SKM-1 (cell line): Measurements from ENCODE around the gene CREBZF.
"Not testable (repeated sequence)": the region's sequence is repeated elsewhere in the genome, so short reads cannot be mapped to it uniquely, and the experiment has no call there.

ENCODE experiments used
- DNase-seq: peaks from one replicate; lab custom pipeline; 2025; ENCODE audit not compliant: unreplicated experiment; lab: John Stamatoyannopoulos, UW

Gene CREBZF

DNA sequence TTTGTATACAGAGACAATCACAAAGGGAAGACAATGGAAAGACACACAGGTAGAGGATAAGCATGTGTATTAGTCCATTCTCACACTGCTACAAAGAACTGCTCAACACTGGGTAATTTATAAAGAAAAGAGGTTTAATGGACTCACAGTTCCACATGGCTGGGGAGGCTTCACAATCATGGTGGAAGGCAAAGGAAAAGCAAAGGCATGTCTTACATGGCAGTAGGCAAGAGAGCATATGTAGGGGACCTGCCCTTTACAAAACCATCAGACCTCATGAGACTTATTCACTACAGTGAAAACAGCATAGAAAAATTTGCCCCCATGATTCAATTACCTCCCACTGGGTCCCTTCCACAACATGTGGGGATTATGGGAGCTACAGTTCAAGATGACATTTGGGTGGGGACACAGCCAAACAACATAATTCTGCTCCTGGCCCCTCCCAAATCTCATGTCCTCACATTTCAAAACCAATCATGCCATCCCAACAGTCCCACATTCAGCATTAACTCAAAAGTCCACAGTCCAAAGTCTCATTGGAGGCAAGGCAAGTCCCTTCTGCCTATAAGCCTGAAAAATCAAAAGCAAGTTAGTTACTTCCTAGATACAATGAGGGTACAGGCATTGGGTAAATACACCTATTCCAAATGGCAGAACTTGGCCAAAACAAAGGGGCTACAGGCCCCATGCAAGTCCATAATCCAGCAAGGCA lies 6.2 kb upstream of the CREBZF start:
- DNase-seq = not testable (repeated sequence)

DNA sequence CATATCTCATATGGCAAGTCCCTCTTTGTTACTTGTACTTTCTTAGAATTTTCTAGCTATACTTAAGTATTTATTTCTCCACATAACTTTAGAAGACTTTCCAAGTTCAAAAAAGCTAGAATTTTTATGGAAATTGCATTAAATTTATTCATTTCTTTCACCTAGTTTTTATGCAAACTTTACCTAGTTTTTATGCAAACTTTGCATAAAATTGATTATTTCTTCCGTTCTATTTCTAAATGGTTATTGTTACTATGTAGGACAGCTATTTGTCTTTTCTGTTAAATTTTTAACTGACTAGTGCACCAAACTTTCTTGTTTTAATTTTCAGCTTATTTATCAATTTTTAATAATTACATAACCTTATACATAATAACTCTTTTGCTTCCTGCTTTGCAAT lies 3.2 kb upstream of the CREBZF start:
- DNase-seq = no peak

DNA sequence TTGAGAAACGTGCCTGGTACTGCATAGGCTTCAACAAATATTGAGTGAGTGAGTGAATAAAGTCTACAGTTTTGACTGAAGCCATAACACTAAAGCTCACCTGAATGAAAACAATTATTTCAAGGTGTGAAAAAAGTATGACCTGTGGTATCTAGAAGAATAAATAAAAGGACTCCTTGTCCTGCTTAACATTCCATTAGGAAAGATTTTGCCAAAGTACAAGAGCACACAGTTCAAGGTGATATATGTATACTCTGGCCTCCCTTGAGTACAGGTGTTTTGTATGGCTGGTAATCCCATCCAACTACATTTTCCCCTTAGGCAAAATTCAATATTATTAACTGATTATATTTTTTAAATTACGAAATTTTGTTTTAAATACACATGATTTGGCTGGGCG lies 1.8 kb upstream of the CREBZF start:
- DNase-seq = no peak

DNA sequence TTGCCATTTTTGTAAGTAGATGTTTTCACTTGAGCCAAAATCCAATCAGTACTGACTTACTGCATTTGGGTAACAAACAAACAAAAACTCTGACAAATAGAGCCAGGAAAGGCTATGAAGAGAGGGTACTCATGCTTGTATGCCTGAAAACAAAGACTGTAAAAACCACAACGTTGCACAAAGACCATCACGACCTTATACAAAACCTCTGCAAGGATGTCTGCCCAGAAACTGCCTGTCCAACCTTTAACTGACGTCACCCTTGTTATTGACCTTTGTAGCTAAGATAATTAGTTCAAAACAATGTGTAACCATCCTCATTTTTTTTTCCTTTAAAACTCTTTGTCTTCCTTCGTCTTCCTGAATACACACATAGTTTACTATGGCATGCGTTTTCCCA lies 804 bp upstream of the CREBZF start:
- DNase-seq = no peak

DNA sequence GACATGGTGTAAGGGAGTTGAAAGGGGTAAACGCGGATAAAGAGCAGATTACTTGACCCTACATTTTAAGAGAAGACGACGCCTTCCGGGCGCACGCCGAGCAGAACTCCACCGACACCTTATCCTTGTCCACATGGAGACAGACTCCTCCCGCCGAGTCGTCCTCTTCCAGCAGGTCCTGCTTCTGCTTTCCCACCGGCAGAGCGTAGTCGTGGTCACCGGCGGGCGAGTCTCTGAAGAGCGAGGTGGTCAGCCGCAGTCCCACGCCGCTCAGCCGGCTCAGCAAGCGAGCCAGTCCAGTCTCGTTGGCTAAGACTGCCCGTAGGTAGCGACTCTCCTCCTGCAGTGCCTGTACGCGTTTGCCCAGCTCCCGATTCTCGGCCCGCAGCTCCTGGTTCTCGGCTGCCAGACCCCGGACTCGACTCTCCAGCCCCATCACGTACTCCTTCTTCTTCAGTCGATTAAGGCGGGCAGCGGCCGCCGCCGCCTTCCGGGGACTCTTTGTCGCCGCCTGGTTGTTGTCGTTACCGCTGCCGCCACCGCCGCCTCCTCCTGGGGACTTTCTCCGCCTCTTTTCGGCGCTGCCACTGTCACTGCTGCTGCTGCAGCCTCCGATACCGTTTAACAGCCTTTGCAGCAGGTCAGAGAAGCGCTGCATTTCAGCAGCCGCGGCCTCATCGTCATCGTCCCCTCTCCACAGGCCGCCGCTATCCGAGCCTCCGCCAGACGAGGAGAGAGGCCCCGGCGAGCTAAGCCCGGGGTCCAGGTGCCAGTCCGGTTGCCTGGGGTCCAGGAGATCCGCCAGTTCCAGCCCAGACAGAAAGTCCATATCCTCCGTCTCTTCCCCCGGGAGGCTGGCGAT lies 945 bp downstream of the CREBZF start:
- peak; percentile 37 for DNase-seq

DNA sequence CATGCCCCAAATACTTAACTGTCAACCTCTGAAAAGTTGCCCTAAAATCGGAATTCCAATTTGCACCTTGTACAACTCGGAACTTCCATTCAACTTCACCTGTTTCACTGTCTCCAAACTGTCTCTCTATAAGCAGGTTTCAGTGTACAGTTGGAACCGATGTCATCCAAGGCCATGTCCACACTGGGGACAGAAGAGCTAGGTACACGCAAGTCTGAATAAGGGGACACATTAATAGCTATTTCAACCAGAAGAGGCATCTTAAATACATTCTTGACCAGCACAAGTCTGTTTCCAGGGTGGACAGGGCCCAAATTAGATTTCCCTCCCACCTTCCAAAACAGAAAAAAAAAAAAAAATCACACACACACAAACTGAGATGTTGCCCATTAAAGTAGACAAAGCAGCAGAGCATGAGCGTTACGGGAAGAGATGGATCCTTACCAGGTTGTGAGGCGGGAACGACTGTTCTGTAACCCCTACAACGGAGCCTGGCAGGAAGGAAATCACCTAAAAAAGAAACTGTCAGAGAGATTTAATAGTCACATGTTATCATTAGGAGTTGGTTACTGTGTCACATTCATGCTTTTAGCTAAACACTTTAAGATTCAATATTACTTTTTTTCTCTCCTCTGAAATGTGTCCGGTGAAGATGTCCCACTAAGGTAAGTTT lies 1.7 kb downstream of the CREBZF start:
- no peak for DNase-seq

DNA sequence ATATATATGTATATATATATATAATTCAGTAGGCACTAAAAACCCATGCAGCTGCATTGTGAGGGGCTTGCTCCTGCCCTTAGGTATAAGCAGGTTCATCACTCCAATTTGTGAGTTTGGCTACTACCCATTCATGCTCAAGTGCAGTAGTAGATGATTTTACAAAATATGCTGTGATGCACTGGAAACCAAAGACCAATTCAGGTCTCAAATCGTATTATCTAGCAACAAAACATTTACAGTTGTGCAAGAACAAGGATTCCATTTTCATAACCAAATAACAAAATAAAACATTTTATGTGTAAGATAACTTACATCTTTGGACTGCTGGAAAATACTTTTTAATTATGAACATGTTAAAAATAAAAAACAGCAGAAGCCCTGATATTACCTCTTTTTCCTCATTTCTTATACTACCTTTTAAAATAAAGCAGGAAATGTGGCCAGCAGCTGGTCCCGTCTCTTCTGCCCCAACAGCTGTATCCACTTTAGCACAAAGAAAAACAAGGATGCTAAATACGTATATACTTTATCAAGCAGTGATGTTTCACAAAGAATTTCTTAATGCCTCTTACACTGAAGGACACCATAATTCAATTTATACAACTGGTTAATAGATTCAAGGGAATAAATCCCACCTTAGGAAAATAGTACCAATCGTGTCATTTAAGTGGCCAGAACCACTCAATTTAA lies 2.8 kb downstream of the CREBZF start:
- no peak for DNase-seq

DNA sequence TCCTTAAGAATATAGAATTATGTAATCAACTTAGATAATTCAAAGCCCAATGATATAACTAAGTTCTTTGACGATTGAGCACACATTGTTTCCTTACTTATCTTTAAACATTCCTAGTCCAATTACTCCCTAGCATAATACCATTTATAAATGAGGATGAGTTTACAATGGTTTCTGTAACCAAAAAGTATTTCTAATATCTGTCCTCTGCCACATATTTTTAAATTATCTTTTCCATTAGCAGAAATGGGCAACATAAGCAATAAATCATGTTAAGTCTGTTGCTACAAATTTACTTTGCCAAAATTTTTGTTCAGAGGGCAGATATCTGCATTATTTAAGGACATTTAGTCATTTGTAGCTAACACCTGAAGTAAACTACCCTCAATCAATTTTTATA lies 6.7 kb downstream of the CREBZF start:
- no peak for DNase-seq

DNA sequence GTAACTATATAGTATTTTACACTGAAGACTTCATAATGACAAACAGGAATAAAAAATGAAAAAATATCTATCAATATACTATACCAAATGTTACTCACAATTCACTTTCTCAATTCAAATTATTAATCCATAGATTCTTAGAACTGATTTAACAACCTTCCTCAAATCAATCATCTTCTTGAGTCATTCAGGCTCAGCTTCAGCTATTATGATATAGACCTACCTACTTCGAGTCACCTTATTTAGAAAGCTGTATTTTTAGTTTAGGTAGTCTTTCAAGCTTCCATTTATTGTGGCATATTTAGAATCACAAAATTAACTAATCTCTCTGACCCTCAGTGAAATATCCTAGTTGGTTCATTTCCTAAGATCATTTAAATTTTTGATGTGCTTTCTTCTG lies 8.2 kb downstream of the CREBZF start:
- DNase-seq = no peak

DNA sequence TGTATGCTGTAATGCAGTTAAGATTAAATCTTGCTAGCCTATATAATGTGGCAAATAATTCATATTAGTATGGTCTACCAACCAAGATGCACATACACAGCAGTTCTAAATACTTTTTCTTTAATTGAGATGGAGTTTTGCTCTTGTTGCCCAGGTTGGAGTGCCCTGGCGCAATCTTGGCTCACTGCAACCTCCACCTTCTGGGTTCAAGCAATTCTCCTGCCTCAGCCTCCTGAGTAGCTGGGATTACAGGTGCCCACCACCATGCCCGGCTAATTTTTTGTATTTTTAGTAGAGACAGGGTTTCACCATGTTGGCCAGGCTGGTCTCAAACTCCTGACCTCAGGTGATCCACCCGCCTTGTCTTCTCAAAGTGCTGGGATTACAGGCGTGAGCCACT lies 10.6 kb downstream of the CREBZF start:
- DNase-seq = not testable (repeated sequence)

DNA sequence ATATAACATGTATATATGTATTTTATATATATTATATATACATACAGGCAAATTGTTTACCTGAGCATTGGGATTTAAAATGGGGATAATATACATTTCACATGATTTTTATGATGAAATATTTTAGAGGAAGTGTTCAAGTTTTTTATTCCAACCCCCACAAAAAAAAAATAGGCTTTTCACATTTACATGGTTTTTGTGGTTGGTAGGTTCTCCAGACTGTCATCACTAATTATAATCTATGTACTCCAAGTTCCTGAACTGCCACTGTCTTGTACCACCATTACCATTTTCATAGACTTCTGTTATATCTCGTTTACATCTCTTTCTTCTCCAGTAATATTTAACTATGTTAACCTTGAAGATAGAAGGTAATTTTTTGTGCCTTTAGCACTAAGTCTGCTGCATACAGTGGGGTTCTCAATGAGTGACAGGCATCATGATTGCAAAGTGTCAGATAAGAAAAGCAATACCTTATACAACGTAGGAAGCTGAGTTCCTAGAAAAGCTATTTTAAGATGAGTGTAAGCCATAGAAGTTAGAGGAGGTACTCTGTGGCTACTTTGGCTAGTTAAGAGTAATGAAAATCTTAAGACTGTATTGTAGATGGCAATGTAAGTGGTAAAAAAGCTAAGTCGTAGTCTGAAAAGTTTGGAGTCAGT lies 12.0 kb downstream of the CREBZF start:
- DNase-seq = no peak

DNA sequence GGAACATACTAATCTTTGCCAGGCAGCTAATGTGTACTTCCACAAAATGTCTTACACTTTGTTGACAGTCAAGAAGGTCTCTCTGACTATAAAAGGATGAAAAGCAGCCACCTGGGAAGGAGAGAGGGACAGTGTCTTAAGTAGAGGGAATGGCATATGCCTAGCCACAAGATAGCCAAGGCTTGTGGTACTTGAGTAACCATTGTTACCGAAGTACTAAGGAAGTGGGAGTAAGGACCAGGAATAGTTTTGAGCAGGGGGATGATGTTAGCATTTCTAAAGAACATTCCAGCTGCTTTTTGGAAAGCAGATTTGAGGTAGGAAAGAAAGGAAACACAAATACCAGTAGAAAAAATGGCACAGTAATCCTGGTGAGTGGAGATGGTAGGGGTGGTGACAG lies 13.8 kb downstream of the CREBZF start:
- DNase-seq = no peak

DNA sequence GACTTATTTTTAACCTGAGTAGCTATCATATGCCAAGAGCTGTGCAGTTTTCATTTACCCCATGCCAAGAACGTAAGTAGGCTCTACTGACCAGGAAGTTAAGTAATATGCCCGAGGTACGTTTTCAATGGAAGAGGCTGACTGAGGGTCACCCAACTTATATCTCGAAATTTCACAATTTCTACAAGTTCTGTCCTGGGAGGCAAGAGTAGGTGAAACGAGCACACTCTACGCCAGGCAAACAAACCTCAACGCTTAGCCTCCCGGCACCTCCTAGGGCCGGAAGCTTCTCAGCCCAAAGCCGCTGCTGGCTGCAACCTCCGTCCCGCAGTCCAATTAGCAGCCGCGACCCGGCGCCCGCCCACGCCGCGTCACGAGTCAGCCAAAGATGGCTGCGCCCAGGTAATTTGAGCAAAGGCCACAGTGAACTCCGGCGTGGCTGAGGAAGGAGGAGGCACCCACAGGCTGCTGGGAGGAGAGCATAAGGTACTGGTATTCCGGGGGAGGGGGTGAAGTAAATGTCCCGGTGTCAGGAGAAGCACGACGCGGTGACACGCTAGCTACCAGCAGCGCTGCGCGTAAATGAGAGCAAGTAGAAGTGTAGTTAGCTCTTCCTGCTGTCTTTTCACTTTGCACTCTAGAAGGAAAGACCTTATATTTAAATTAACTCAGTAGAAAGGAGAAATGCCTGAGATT lies 17.2 kb downstream of the CREBZF start, which contains the start of gene TMEM126A:
TSS of gene TMEM126A (plus strand) at position 364 of the 696 bp plus-strand sequence. CDS start 2,289 bp downstream, outside the sequence.
- peak; percentile 69 for DNase-seq

DNA sequence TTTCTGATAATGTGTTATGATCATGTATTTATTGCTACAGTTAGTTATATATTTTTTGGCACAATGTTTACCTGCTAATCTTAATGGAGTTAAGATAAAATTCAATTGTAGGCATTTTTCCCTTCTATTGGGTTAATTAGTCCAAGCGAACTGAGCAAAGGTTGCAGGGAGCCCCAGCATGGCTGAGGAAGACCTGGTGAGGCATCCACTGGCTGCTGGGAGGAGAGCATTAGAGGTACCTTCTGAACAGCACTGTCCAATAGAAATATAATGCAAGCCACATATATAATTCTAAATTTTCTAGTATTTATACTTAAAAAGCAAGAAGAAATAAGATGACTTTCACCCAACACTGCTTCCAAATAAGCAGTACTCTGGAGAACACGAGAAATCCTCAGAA lies 17.9 kb downstream of the CREBZF start:
- no peak for DNase-seq

DNA sequence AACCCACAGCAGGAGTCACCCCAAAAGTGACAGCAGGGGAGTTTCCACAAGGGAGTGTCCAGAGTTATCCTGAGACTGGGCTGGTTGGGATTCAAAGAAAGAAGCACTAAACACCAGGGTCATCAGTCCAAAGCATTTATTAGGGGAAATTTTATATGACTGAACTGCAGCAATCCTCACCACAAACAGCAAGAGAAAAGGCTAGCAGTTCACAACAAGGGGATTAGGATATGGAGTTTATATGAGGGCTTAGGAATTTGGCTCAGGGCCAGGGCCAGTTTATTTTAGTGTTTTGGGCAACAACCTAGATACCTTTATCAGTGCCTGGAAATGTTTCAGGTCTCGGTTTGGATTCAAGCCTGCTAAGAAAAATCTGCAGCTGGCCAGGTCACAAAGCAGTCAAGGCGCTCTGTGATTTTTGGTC lies 21.7 kb downstream of the CREBZF start:
- DNase-seq = no peak

DNA sequence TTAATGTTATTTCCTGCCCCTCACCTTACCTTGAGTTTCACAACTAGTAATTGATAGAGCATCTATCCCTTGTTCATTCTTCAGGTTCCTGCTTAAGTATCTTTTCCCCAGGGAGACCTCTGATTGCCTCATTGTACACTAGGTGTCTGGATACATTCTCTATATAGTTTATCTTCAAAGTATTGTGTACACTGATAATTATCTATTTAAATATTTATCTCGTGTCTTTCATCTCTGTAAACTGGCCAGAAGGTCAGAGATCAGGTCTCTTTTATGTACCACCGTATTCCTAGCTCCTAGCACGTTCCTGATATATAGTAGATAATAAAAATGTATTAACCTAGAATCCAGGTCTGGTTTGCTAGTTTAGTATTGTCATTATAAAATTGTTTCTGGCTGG lies 30.2 kb downstream of the CREBZF start:
- no peak for DNase-seq

DNA sequence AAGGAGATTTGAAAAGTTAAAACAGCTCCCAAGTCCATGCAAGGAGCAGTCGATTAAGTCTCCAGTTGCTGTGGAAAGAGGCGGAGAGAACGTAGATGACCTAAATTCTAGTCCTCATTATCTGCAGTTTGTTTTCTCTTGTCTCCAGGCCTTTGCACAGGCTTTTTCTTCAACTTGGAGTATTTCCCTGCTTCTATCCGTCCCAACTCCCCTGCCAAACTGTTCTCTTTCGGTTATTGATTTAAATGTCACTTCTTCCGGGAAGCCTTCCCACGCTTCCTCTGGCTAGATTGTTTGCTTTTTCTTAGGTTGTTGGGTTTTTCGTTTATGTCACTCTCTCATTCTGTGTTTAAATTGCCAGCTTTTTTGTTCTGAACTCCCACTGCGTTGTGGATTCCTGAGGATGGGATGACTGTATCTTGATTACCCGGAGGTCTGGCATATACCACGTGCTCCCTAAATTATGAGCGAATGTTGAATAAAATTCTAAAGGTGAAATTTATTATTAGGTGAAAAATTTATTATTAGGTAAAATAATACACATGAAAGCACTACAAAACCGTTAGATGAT lies 36.1 kb downstream of the CREBZF start:
- no peak for DNase-seq

DNA sequence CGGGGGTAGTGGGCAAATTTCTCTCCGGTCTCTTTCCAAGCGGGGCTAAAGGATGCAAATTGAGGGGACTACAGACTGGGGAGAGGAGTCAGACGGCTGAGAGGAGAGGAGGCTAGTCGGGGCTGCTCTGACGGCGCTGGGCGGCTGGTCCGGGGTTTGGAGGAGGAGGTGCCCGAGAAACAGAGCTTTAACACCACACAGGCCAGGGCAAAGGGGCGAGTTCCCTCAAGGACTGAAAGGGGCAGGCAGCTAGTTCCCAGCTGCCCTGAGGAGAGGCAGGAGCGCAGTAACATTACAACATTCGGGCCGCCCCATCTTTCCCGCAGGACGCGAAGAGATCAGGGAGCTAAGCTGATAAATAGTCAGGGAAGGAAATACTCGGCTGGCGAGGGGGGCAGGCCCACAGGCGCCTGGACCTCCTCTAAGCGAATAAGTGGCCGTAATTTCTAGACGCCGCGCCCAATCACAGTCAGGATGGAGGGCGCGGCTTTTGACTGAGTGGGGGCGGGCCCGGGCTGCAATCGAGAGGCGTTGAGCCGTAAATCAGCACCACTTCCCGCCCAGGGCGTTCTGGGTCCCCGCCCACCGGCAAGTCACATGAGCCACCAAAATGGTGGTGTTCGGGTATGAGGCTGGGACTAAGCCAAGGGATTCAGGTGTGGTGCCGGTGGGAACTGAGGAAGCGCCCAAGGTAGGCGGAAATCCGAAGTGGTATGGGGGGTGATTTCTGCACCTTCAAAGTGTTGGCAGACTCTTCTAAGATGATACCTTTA lies 36.7 kb downstream of the CREBZF start, which contains the start of gene TMEM126B:
TSS of gene TMEM126B (plus strand) at position 596 of the 773 bp plus-strand sequence. CDS start at position 611, 15 bp downstream.
- DNase-seq = peak; percentile 95
